SW480 (cell line): Measurements from ENCODE around the gene GRAMD2A.

Experiments
- DNase-seq: peaks from one replicate; pipeline ENCODE4 v3.0.0-alpha.2; 2016; ENCODE audit warnings: low spot score

Gene GRAMD2A

GRCh38 chr15:72217216-72217615, 19.6 kb upstream of the GRAMD2A start:
- DNase-seq: no peak

GRCh38 chr15:72216079-72216478, 18.5 kb upstream of the GRAMD2A start:
- DNase-seq: no peak

- DNase-seq: no peak
Measured at GRCh38 chr15:72207558-72208085, 10.0 kb upstream of the GRAMD2A start.

GRCh38 chr15:72206677-72207000, 9.1 kb upstream of the GRAMD2A start:
- no peak for DNase-seq

- no peak for DNase-seq
Measured at GRCh38 chr15:72205896-72206676, 8.5 kb upstream of the GRAMD2A start.

GRCh38 chr15:72205273-72205672, 7.7 kb upstream of the GRAMD2A start:
- no peak for DNase-seq

GRCh38 chr15:72203507-72203837, 5.9 kb upstream of the GRAMD2A start:
- no peak for DNase-seq

GRCh38 chr15:72202801-72203506, 5.4 kb upstream of the GRAMD2A start:
- DNase-seq: no peak

- DNase-seq: no peak
Measured at GRCh38 chr15:72202302-72202701, 4.7 kb upstream of the GRAMD2A start.

- no peak for DNase-seq
Measured at GRCh38 chr15:72201391-72201921, 3.9 kb upstream of the GRAMD2A start.

GRCh38 chr15:72200395-72201237, 3.0 kb upstream of the GRAMD2A start:
- no peak for DNase-seq

GRCh38 chr15:72199721-72200212, 2.2 kb upstream of the GRAMD2A start:
- peak; percentile 83 for DNase-seq

GRCh38 chr15:72199205-72199515, 1.6 kb upstream of the GRAMD2A start:
- no peak for DNase-seq

- DNase-seq: no peak
Measured at GRCh38 chr15:72198356-72199204, 993 bp upstream of the GRAMD2A start.

- DNase-seq: no peak
Measured at GRCh38 chr15:72197041-72197459, 537 bp downstream of the GRAMD2A start.

GRCh38 chr15:72196409-72197040, 1.1 kb downstream of the GRAMD2A start:
- DNase-seq: no peak

GRCh38 chr15:72195101-72195511, 2.5 kb downstream of the GRAMD2A start:
- no peak for DNase-seq

- no peak for DNase-seq
Measured at GRCh38 chr15:72193836-72194396, 3.7 kb downstream of the GRAMD2A start.

GRCh38 chr15:72192416-72192815, 5.2 kb downstream of the GRAMD2A start:
- DNase-seq: no peak

- DNase-seq: no peak
Measured at GRCh38 chr15:72189250-72189902, 8.2 kb downstream of the GRAMD2A start.
